Parathyroid adenoma (tissue), 2 donors: ENCODE data around the gene MINK1.
A peak's percentile ranks its signal among the peaks of the same experiment; 100 is the strongest.

Experiments
- H2AFZ ChIP-seq: fragments of 300-600 bp; sonication (generic); one replicate; pipeline ENCODE4 v1.7.0; 2017; ENCODE audit warnings: antibody characterized with exemption, mild to moderate bottlenecking
- H3K27ac ChIP-seq: fragments of 300-600 bp; sonication (generic); one replicate; pipeline ENCODE4 v1.7.0; 2017
- H3K27me3 ChIP-seq: fragments of 300-600 bp; sonication (generic); one replicate; pipeline ENCODE4 v1.7.0; 2017; ENCODE audit warnings: low read length; ENCODE audit not compliant: control insufficient read depth, insufficient read depth
- H3K36me3 ChIP-seq: fragments of 300-600 bp; sonication (generic); one replicate; pipeline ENCODE4 v1.7.0; 2017; ENCODE audit warnings: low read length; ENCODE audit not compliant: control insufficient read depth, insufficient read depth
- H3K4me1 ChIP-seq: fragments of 300-600 bp; sonication (generic); one replicate; pipeline ENCODE4 v1.7.0; 2017; ENCODE audit warnings: control low read depth
- H3K4me2 ChIP-seq: fragments of 300-600 bp; sonication (generic); one replicate; pipeline ENCODE4 v1.7.0; 2017; ENCODE audit warnings: low read length
- H3K4me3 ChIP-seq: fragments of 300-600 bp; sonication (generic); one replicate; pipeline ENCODE4 v1.7.0; 2017; ENCODE audit warnings: low read depth, low read length
- H3K79me2 ChIP-seq: fragments of 300-600 bp; sonication (generic); one replicate; pipeline ENCODE4 v1.7.0; 2017; ENCODE audit warnings: control low read depth
- H3K9ac ChIP-seq: fragments of 300-600 bp; sonication (generic); one replicate; pipeline ENCODE4 v1.7.0; 2017; ENCODE audit warnings: mild to moderate bottlenecking
- H3K9me3 ChIP-seq: fragments of 300-600 bp; sonication (generic); one replicate; pipeline ENCODE4 v1.7.0; 2017; ENCODE audit warnings: low read length; ENCODE audit not compliant: control insufficient read depth
- TF ChIP-seq, protein P1 (sequence below): fragments of 300-600 bp; sonication (generic); IDR thresholded peaks from one replicate; pipeline ENCODE4 v1.7.0; 2017; ENCODE audit warnings: antibody characterized with exemption, mild to moderate bottlenecking
- donor health status: primary hyperparathyroidism.

Gene MINK1

DNA sequence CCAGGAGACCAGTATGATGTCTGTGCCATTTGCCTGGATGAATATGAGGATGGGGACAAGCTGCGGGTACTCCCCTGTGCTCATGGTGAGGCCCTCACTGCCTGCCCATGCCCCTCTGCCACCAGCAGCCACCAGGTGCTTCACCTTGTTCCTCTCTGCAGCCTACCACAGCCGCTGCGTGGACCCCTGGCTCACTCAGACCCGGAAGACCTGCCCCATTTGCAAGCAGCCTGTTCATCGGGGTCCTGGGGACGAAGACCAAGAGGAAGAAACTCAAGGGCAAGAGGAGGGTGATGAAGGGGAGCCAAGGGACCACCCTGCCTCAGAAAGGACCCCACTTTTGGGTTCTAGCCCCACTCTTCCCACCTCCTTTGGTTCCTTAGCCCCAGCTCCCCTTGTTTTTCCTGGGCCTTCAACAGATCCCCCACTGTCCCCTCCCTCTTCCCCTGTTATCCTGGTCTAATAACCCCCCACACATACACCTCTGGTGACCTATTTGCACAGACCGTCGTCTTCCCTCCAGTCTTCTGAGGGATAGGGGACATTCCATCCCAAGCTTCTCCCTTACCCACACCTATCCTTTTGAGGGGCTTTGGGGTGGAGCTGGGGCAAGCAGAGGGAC lies 111.5 kb downstream of the MINK1 start:
- Histone ChIP-seq H3K9me3 (no peaks in the 10 kb centered on the region), H3K27me3 (no peaks in the 10 kb centered on the region), H3K4me1 (peaks cover 15% of the 10 kb centered on the region), H2AFZ (no peak overlapping the region), H3K4me2 (no peak overlapping the region), H3K27ac (peak overlapping the region; percentile 16), H3K36me3 (no peaks in the 10 kb centered on the region), H3K9ac (no peak overlapping the region), H3K79me2 (peaks cover 16% of the 10 kb centered on the region), H3K4me3 (no peak overlapping the region)
- TF ChIP-seq, protein P1, sequence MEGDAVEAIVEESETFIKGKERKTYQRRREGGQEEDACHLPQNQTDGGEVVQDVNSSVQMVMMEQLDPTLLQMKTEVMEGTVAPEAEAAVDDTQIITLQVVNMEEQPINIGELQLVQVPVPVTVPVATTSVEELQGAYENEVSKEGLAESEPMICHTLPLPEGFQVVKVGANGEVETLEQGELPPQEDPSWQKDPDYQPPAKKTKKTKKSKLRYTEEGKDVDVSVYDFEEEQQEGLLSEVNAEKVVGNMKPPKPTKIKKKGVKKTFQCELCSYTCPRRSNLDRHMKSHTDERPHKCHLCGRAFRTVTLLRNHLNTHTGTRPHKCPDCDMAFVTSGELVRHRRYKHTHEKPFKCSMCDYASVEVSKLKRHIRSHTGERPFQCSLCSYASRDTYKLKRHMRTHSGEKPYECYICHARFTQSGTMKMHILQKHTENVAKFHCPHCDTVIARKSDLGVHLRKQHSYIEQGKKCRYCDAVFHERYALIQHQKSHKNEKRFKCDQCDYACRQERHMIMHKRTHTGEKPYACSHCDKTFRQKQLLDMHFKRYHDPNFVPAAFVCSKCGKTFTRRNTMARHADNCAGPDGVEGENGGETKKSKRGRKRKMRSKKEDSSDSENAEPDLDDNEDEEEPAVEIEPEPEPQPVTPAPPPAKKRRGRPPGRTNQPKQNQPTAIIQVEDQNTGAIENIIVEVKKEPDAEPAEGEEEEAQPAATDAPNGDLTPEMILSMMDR, result no peak

DNA sequence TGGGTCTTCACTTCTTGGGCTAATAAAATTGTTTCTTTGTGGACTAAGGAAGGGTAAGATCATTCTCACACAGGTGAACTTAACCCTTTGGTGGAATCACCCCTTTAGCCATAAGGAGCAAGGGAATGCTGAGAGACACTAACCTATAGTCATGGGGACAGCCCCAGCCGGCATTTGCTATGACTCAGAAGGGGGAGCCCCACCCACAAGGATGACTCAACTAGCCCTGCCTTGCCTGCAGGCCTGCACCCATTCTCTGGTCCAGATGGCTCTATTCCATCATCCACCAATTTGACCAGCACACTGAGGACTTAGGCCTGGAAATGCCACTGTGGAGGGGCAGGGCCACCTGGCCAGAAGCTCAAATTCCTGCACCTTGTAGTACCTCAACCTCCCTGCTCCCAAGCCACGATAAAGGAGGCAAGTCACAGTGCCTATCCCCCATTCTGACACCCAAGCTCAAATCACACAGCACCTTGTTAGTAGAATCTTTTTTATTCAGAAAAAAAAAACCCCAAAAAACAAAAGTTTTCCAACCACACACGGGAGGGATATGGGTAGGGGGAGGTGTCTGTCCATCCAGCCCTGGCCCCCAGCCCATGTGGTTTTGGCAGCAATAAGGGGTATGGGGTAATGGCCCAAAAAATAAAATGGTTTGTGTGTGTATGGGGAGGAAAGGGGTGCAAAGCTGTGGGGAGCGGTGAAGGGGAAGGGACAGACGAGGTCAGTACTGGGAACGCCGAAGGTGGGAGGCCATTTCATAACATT lies 112.2 kb downstream of the MINK1 start:
- Histone ChIP-seq H3K9me3 (no peaks in the 10 kb centered on the region), H3K27ac (peak overlapping the region; percentile 16), H3K4me3 (no peak overlapping the region), H3K4me1 (peaks cover 18% of the 10 kb centered on the region), H3K9ac (no peak overlapping the region), H2AFZ (no peak overlapping the region), H3K79me2 (peaks cover 16% of the 10 kb centered on the region), H3K36me3 (no peaks in the 10 kb centered on the region), H3K4me2 (no peak overlapping the region), H3K27me3 (no peaks in the 10 kb centered on the region)
- TF ChIP-seq, protein P1, result no peak

DNA sequence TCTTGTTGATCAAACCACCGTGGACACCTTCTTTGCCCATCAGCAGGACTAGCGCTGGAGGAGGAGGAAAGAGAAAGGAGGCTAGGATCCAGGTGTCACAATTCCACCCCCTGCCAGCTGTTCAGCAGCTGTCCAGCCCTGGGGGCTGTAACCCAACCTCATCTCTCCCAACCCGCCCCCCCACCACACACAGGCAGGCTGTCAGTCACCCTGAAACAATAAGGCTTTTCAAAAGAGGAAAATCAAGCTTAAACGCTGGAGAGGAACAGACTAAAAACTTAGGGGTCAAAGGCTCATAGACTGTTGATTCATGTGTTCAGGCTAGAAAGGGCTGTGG lies 112.8 kb downstream of the MINK1 start:
- Histone ChIP-seq H3K9me3 (no peaks in the 10 kb centered on the region), H3K4me2 (no peak overlapping the region), H3K36me3 (no peaks in the 10 kb centered on the region), H3K79me2 (peaks cover 13% of the 10 kb centered on the region), H3K27ac (peak overlapping the region; percentile 92), H3K27me3 (no peaks in the 10 kb centered on the region), H3K4me1 (peaks cover 21% of the 10 kb centered on the region), H3K4me3 (no peak overlapping the region), H2AFZ (no peak overlapping the region), H3K9ac (no peak overlapping the region)
- TF ChIP-seq, protein P1, result no peak

DNA sequence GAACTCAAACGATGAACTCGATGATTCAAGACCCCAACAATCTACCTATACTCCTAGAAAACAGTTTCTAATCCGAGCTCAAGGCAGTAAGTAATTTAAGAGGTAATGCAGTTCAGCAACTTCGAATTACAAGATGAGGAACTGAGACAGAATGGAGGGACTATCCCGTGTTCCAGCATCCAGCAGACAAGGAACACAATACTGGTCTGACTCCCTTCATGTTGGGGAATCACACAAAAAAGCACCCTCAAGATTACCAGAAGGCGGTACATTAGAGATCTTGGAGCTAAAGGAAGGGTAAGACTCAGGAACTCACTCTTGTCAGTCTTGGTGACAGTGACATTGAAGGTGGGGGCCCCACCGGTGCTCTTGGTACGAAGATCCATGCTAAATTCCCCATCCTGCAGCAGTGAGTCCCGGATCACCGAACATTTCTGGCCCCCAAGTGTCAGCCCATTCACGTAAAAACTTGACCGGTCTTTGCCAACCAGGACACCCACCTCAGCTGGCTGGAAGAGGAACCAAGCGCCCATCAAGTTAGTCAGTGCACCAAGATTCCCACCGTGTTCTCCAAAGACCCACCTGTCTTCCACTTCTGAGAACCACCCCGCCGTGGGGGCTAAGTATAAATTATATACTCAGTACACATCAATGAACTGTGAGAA lies 113.3 kb downstream of the MINK1 start:
- TF ChIP-seq, protein P1, result no peak
- Histone ChIP-seq H2AFZ (no peak overlapping the region), H3K27ac (peak overlapping the region; percentile 92), H3K4me1 (peaks cover 16% of the 10 kb centered on the region), H3K4me2 (peak overlapping the region; percentile 79), H3K9me3 (no peaks in the 10 kb centered on the region), H3K9ac (no peak overlapping the region), H3K27me3 (no peaks in the 10 kb centered on the region), H3K79me2 (peaks cover 9% of the 10 kb centered on the region), H3K36me3 (no peaks in the 10 kb centered on the region), H3K4me3 (peak overlapping the region; percentile 98)
